MM.1S (cell line): ENCODE data around the gene ZNF410.

Experiments used
- DNase-seq: peaks from one replicate; pipeline ENCODE4 v3.0.0-alpha.2; 2015
- H2AFZ ChIP-seq: fragments of 300-600 bp; sonication (generic); 2 replicates; pipeline ENCODE4 v1.6.0; 2016; ENCODE audit warnings: antibody characterized with exemption, low read length
- H3F3A ChIP-seq: fragments of 300-600 bp; sonication (generic); 2 replicates; pipeline ENCODE4 v1.6.1; 2016; ENCODE audit warnings: mild to moderate bottlenecking, antibody characterized with exemption, low read length, moderate library complexity, mixed read lengths; ENCODE audit not compliant: insufficient read depth
- H3K27ac ChIP-seq: fragments of 300-600 bp; sonication (generic); 2 replicates; pipeline ENCODE4 v1.5.1; 2016; ENCODE audit warnings: mild to moderate bottlenecking, low read length
- H3K27me3 ChIP-seq: fragments of 300-600 bp; sonication (generic); replicated peaks from 2 replicates; pipeline ENCODE4 v1.6.0; 2016; ENCODE audit warnings: low read length; ENCODE audit not compliant: insufficient read depth
- H3K36me3 ChIP-seq: fragments of 300-600 bp; sonication (generic); replicated peaks from 2 replicates; pipeline ENCODE4 v1.6.1; 2016; ENCODE audit warnings: mild to moderate bottlenecking, low read length, mixed read lengths; ENCODE audit not compliant: insufficient read depth
- H3K4me1 ChIP-seq: fragments of 300-600 bp; sonication (generic); 2 replicates; pipeline ENCODE4 v1.6.1; 2016; ENCODE audit warnings: low read length, mixed read lengths
- H3K4me2 ChIP-seq: fragments of 300-600 bp; sonication (generic); 2 replicates; pipeline ENCODE4 v1.6.0; 2016; ENCODE audit warnings: low read depth, low read length
- H3K4me3 ChIP-seq: fragments of 300-600 bp; sonication (generic); 2 replicates; pipeline ENCODE4 v1.5.1; 2016; ENCODE audit warnings: low read length, mixed read lengths
- H3K79me2 ChIP-seq: fragments of 300-600 bp; sonication (generic); 2 replicates; pipeline ENCODE4 v1.6.1; 2016; ENCODE audit warnings: mixed run types, low read length, mixed read lengths
- H3K9ac ChIP-seq: fragments of 300-600 bp; sonication (generic); 2 replicates; pipeline ENCODE4 v1.6.1; 2016; ENCODE audit warnings: low read length, mixed read lengths
- H3K9me2 ChIP-seq: fragments of 300-600 bp; sonication (generic); replicated peaks from 2 replicates; pipeline ENCODE4 v1.6.1; 2016; ENCODE audit warnings: mild to moderate bottlenecking, low read length, mixed read lengths; ENCODE audit not compliant: insufficient read depth
- H3K9me3 ChIP-seq: fragments of 300-600 bp; sonication (generic); replicated peaks from 2 replicates; pipeline ENCODE4 v1.6.1; 2016; ENCODE audit warnings: mild to moderate bottlenecking, low read length, mixed read lengths; ENCODE audit not compliant: insufficient read depth
- H4K20me1 ChIP-seq: fragments of 300-600 bp; sonication (generic); 2 replicates; pipeline ENCODE4 v1.6.1; 2016; ENCODE audit warnings: mild to moderate bottlenecking, low read length, moderate library complexity, mixed read lengths; ENCODE audit not compliant: insufficient read depth
- EZH2 ChIP-seq: fragments of 300-600 bp; sonication (generic); optimal IDR thresholded peaks from 2 replicates; pipeline ENCODE3; 2017; ENCODE audit warnings: low read depth, mild to moderate bottlenecking, antibody characterized with exemption, low read length, mixed read lengths
- EZH2phosphoT487 ChIP-seq: fragments of 300-600 bp; sonication (generic); IDR thresholded peaks from 2 replicates; pipeline ENCODE4 v1.6.1; 2018; ENCODE audit warnings: antibody characterized with exemption, low read length
- TF ChIP-seq, protein P1 (sequence below): fragments of 300-600 bp; sonication (generic); IDR thresholded peaks from 2 replicates; pipeline ENCODE4 v1.5.1; 2016; ENCODE audit warnings: antibody characterized with exemption, low read length, mixed read lengths

ZNF410 gene

DNA sequence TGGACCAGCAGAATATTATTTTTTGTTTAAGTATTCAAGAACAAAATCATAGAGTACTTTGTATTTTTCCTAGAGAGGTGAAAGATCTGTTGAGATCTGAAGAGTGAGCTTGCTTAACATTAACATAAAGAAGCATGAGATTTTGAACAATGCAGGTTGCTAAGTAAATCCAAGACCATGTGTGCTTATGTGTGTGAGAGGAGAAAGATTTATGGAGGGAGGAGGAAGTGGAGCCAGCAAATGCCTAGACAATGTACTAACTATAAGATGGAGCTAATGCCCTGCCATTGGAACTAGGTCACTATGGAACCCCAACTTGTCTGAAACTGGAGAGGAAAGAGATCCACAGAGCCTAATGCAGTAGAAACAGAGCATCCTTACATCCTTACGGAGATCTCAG lies 49.9 kb downstream of the ZNF410 start:
- H3F3A ChIP-seq, result no peaks in the 10 kb centered on the region
- H3K9me3 ChIP-seq, result no peaks in the 10 kb centered on the region

DNA sequence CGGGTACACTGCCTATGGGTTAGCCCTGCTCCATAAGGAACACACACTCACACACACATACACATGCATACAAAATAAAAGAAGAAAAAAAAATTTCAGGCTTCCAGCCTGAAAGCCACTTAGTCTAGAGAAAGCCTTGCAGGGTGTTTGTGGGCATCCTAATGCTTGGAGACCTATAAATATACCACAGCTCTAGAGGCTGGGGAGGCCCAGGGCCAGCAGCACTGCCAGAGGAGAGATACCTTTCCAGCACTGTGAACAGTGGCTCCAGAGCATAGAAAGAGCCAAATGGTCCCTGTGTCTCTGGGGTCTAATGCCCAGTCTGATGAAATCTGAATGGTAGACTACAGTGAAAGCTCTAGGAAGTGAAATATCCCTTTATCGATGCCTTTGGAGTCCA lies 50.4 kb downstream of the ZNF410 start:
- H3K27ac ChIP-seq, result no peak overlapping the region
- H3K4me2 ChIP-seq, result no peak overlapping the region
- TF ChIP-seq, protein P1, sequence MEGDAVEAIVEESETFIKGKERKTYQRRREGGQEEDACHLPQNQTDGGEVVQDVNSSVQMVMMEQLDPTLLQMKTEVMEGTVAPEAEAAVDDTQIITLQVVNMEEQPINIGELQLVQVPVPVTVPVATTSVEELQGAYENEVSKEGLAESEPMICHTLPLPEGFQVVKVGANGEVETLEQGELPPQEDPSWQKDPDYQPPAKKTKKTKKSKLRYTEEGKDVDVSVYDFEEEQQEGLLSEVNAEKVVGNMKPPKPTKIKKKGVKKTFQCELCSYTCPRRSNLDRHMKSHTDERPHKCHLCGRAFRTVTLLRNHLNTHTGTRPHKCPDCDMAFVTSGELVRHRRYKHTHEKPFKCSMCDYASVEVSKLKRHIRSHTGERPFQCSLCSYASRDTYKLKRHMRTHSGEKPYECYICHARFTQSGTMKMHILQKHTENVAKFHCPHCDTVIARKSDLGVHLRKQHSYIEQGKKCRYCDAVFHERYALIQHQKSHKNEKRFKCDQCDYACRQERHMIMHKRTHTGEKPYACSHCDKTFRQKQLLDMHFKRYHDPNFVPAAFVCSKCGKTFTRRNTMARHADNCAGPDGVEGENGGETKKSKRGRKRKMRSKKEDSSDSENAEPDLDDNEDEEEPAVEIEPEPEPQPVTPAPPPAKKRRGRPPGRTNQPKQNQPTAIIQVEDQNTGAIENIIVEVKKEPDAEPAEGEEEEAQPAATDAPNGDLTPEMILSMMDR, result no peak
- TF ChIP-seq EZH2phosphoT487 (no peak), EZH2 (no peak)
- no peaks in the 10 kb centered on the region for H3K9me2 ChIP-seq
- H3K36me3 ChIP-seq, result no peaks in the 10 kb centered on the region
- no peaks in the 10 kb centered on the region for H3K27me3 ChIP-seq
- no peaks in the 10 kb centered on the region for H3K9me3 ChIP-seq
- H3K79me2 ChIP-seq, result no peaks in the 10 kb centered on the region
- no peak overlapping the region for H3K9ac ChIP-seq
- H3K4me1 ChIP-seq, result no peaks in the 10 kb centered on the region
- no peaks in the 10 kb centered on the region for H3F3A ChIP-seq
- H3K4me3 ChIP-seq, result no peak overlapping the region
- H4K20me1 ChIP-seq, result no peaks in the 10 kb centered on the region; the same call in 1 of the 2 replicates
- H2AFZ ChIP-seq, result no peak overlapping the region
- no peak for DNase-seq

More for the DNA sequence above, 49.9 kb downstream of the ZNF410 start:
- Histone ChIP-seq H2AFZ (no peak overlapping the region), H3K9ac (no peak overlapping the region), H3K27ac (no peak overlapping the region), H3K4me3 (no peak overlapping the region), H3K79me2 (no peaks in the 10 kb centered on the region), H3K9me2 (no peaks in the 10 kb centered on the region), H4K20me1 (no peaks in the 10 kb centered on the region; the same call in 1 of the 2 replicates), H3K27me3 (no peaks in the 10 kb centered on the region), H3K36me3 (no peaks in the 10 kb centered on the region), H3K4me1 (no peaks in the 10 kb centered on the region), H3K4me2 (no peak overlapping the region)
- DNase-seq, result no peak
- no peak for TF ChIP-seq EZH2

DNA sequence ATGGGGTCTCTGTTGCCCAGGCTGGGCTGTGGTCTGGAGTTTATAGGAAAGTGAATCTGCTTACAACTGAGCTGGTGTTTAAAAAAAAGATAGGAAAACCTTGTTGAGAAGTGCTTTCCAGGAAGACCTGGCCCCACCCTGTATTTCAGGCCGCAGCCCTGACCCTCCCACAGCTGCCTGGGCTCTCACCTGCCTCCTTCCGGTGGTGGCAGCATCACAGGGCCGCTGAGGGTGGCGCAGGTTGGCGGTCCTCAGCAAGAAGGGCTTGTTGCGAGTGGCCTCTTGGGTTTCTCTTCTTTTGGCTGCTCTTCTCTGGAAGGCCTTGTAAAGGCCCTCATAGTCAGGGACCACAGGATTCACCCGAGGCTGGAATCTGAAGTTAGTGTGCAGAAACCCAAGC lies 55.5 kb downstream of the ZNF410 start:
- H3K4me1 ChIP-seq, result no peaks in the 10 kb centered on the region
- H3K9me2 ChIP-seq, result no peaks in the 10 kb centered on the region
- H3K4me3 ChIP-seq, result no peak overlapping the region
- no peak overlapping the region for H3K27ac ChIP-seq
- H4K20me1 ChIP-seq, result no peaks in the 10 kb centered on the region; the same call in 1 of the 2 replicates
- no peak overlapping the region for H3K4me2 ChIP-seq
- no peaks in the 10 kb centered on the region for H3K27me3 ChIP-seq
- DNase-seq, result no peak
- H3K36me3 ChIP-seq, result no peaks in the 10 kb centered on the region
- TF ChIP-seq, protein P1, result no peak
- TF ChIP-seq EZH2 (no peak), EZH2phosphoT487 (no peak)
- H3F3A ChIP-seq, result no peaks in the 10 kb centered on the region
- H2AFZ ChIP-seq, result no peak overlapping the region
- no peak overlapping the region for H3K9ac ChIP-seq
- no peaks in the 10 kb centered on the region for H3K79me2 ChIP-seq
- no peaks in the 10 kb centered on the region for H3K9me3 ChIP-seq

DNA sequence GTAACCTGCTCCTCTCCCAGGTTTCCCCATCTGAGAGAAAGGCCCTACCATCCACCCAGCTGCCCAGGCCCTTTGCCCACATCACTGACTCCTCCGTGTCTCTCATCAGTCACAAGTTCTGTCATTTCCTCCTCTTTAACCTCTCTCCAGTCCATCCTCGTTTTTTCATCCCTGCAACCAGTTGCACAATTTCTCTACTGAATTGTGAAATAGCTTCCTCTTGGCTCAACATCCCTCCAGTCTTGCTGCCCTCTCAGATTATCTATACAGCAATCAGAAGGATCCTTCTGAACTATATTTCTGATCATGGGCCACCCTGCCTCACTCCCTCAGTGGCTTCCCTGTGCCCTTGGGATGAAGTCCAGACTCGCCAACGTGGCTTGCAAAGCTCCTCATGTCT lies 56.4 kb downstream of the ZNF410 start:
- TF ChIP-seq, protein P1, result no peak
- no peak for TF ChIP-seq EZH2
- TF ChIP-seq EZH2phosphoT487, result no peak

More for the DNA sequence above, 56.4 kb downstream of the ZNF410 start:
- Histone ChIP-seq H3K27ac (no peak overlapping the region), H3K9me2 (no peaks in the 10 kb centered on the region), H3K9me3 (no peaks in the 10 kb centered on the region), H2AFZ (no peak overlapping the region), H3K4me3 (no peak overlapping the region), H3K9ac (no peak overlapping the region), H3K4me2 (no peak overlapping the region), H3K36me3 (no peaks in the 10 kb centered on the region), H3K79me2 (no peaks in the 10 kb centered on the region), H3F3A (no peaks in the 10 kb centered on the region), H4K20me1 (no peaks in the 10 kb centered on the region), H3K4me1 (no peaks in the 10 kb centered on the region), H3K27me3 (no peaks in the 10 kb centered on the region)
- DNase-seq, result no peak
